ENCODE data around the gene S1PR4. TPM values are rescaled to one million over a fixed set of nuclear protein-coding genes. Genes with fewer than 3 reads are reported as not detected.

The S1PR4 gene
- total and polyA plus RNA-seq, 2 experiments from 2014 or later, result not detected

DNA sequence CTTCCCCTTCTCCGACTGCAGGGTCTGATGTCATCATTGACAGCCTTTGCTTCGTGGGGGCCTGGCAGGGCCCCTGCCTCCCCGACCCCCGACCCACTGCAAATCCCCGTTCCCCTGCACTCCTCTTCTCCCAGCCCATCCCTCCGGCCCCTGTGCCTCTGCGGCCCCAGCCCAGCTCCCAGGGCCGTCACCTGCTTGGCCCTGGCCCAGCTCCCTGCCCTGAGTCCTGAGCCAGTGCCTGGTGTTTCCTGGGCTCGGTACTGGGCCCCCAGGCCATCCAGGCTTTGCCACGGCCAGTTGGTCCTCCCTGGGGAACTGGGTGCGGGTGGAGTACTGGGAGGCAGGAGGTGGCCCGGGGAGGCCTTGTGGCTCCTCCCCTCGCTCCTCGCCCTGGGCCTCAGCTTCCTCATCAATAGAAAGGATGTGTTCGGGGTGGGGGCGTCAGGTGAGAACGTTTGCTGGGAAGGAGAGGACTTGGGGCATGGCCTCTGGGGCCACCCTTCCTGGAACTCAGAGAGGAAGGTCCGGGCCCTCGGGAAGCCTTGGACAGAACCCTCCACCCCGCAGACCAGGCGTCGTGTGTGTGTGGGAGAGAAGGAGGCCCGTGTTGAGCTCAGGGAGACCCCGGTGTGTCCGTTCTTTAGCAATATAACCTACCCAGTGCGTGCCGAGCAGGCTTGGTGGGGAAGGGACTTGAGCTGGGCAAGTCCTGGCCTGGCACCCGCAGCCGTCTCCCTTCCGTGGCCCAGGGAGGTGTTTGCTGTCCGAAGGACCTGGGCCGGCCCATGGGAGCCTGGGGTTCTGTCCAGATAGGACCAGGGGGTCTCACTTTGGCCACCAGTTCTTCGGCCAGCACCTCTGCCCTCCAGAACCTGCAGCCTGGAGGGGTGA, 30.0 kb downstream of the S1PR4 start:
- no peak overlapping the region for H3K27ac ChIP-seq
- no peaks in the 10 kb centered on the region for H3K4me1 ChIP-seq (ENCODE audit: low read depth)
- peaks cover 4% of the 10 kb centered on the region for H3K36me3 ChIP-seq
- no peaks in the 10 kb centered on the region for H3K9me3 ChIP-seq (ENCODE audit: low read depth)
- H3K27me3 ChIP-seq, result no peaks in the 10 kb centered on the region
- no peak for DNase-seq (ENCODE audit: low read depth in 1 of 2, low spot score in 1 of 2)
- TF ChIP-seq, protein P1, sequence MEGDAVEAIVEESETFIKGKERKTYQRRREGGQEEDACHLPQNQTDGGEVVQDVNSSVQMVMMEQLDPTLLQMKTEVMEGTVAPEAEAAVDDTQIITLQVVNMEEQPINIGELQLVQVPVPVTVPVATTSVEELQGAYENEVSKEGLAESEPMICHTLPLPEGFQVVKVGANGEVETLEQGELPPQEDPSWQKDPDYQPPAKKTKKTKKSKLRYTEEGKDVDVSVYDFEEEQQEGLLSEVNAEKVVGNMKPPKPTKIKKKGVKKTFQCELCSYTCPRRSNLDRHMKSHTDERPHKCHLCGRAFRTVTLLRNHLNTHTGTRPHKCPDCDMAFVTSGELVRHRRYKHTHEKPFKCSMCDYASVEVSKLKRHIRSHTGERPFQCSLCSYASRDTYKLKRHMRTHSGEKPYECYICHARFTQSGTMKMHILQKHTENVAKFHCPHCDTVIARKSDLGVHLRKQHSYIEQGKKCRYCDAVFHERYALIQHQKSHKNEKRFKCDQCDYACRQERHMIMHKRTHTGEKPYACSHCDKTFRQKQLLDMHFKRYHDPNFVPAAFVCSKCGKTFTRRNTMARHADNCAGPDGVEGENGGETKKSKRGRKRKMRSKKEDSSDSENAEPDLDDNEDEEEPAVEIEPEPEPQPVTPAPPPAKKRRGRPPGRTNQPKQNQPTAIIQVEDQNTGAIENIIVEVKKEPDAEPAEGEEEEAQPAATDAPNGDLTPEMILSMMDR (IDR thresholded peaks at IDR 0.05; ENCODE audit: low read depth, low read length), result no peak
- H3K4me3 ChIP-seq, result no peak overlapping the region

DNA sequence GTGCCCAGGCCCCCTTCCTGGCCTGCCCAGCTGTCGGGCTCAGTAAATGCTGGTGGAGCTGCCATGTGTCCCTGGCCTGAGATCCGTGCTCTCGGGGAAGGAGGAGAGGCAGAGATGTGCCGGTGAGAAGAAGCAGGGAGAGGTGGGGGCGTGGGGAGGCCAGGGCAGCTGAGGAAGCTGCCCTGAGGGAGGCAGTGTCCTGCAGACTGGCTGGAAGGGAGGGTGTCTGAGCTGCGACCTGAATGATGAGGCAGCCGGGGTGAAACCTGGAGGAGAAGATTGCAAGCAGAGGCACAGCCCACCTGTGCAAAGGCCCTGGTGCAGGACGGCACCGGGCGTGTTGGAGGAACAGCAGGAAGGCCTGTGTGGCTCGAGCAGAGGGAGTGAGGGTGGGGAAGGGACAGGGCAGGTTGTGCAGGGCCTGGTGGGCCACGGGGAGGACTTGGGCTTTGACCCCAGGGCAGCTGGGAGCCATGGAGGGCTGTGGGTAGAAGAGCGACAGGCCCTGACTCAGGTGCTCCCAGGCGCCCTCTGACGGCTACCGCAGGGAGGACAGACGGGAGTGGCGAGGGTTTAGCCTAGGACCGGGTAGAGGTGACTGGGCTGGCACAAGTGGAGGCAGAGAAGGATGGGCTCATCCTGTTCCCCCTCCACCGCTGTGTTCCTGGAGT, 31.9 kb downstream of the S1PR4 start:
- Histone ChIP-seq H3K4me3 (no peak overlapping the region), H3K9me3 (ENCODE audit: low read depth) (no peaks in the 10 kb centered on the region), H3K4me1 (ENCODE audit: low read depth) (no peaks in the 10 kb centered on the region), H3K27me3 (no peaks in the 10 kb centered on the region), H3K27ac (no peak overlapping the region), H3K36me3 (peaks cover 4% of the 10 kb centered on the region)
- peak; percentile 35 to 46 for DNase-seq (ENCODE audit: low read depth in 1 of 2, low spot score in 1 of 2)
- TF ChIP-seq, protein P1 (IDR thresholded peaks at IDR 0.05; ENCODE audit: low read depth, low read length), result peak; percentile 68

DNA sequence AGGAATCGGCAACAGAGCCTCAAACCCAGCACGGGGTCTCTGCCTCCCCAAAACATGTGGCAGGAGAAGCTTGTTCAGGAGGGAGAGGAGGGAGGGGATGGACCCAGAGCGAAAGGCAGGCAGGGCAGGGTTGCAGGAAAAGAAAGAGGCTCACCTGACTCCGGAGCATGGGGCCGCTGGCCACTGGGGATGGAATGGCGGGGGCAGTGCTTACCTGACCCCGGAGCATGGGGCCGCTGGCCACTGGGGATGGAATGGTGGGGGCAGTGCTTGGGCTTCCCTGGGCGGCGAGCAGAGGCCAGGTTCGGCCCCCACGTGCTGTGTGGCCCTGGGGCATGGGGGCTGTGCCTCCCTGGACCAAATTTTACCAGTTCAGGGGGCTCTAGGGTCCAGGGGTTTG, 32.6 kb downstream of the S1PR4 start:
- H3K27me3 ChIP-seq, result no peaks in the 10 kb centered on the region
- no peaks in the 10 kb centered on the region for H3K9me3 ChIP-seq (ENCODE audit: low read depth)
- TF ChIP-seq, protein P1 (IDR thresholded peaks at IDR 0.05; ENCODE audit: low read depth, low read length), result no peak
- no peak overlapping the region for H3K4me3 ChIP-seq
- no peaks in the 10 kb centered on the region for H3K4me1 ChIP-seq (ENCODE audit: low read depth)
- DNase-seq (ENCODE audit: low read depth in 1 of 2, low spot score in 1 of 2), result no peak
- peaks cover 4% of the 10 kb centered on the region for H3K36me3 ChIP-seq
- no peak overlapping the region for H3K27ac ChIP-seq

DNA sequence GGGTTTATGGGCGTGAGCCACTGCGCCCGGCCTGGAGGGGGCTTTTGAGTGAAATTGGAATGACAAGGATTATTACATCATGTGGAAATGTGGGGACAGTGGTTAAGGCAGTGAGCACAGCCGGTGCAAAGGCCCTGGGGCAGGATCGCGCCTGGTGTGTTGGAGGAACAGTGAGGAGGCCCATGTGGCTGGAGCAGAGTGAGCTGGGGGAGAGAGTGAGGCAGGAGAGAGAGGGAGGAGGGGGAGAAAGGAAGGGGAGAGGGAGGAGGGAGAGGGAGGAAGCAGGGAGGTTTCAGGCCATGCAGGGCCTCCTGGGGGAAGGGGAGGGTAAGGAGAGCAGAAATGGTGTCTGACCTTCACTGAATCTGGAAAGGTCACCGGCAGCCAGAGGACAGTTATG, 34.6 kb downstream of the S1PR4 start:
- TF ChIP-seq, protein P1 (IDR thresholded peaks at IDR 0.05; ENCODE audit: low read depth, low read length), result no peak

DNA sequence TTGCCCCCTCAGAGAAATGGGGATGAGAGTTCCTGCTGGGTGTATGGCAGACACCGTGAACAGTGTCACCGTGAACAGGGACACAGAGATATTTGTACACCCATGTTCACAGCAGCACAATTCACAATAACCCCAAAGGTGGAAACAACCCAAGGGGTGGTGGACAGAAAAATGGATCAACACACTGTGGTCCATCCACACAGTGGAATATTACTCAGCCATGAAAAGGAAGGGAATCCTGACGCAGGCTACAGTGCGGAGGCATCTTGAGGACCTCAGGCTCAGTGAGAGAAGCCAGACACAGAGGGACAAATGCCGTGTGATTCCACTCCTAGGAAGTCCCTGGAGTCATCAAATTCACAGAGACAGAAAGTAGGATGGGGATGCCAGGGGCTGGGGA, 38.3 kb downstream of the S1PR4 start:
- DNase-seq (ENCODE audit: low read depth in 1 of 2, low spot score in 1 of 2), result no peak
- H3K4me1 ChIP-seq (ENCODE audit: low read depth), result no peaks in the 10 kb centered on the region
- no peak overlapping the region for H3K27ac ChIP-seq
- H3K36me3 ChIP-seq, result no peaks in the 10 kb centered on the region
- no peak overlapping the region for H3K4me3 ChIP-seq
- H3K27me3 ChIP-seq, result no peaks in the 10 kb centered on the region
- no peaks in the 10 kb centered on the region for H3K9me3 ChIP-seq (ENCODE audit: low read depth)
- TF ChIP-seq, protein P1 (IDR thresholded peaks at IDR 0.05; ENCODE audit: low read depth, low read length), result no peak

More for the DNA sequence above, 34.6 kb downstream of the S1PR4 start:
- H3K27me3 ChIP-seq, result no peaks in the 10 kb centered on the region
- H3K36me3 ChIP-seq, result no peaks in the 10 kb centered on the region
- no peak for DNase-seq (ENCODE audit: low read depth in 1 of 2, low spot score in 1 of 2)
- H3K27ac ChIP-seq, result no peak overlapping the region
- no peaks in the 10 kb centered on the region for H3K9me3 ChIP-seq (ENCODE audit: low read depth)
- no peaks in the 10 kb centered on the region for H3K4me1 ChIP-seq (ENCODE audit: low read depth)
- H3K4me3 ChIP-seq, result no peak overlapping the region
